HG03103 (cell line): ENCODE measurements around the gene ENOX1.
"Not testable (repeated sequence)": the region's sequence is repeated elsewhere in the genome, so short reads cannot be mapped to it uniquely, and the experiment has no call there.

Experiments used
- ATAC-seq: cut with Tn5 transposase; IDR thresholded peaks from one replicate; pipeline ENCODE4 v1.9.1; 2021; ENCODE audit warnings: low read depth; ENCODE audit not compliant: unreplicated experiment

The ENOX1 gene

GRCh38 chr13:43441899-43442499, 344.8 kb downstream of the ENOX1 start:
- ATAC-seq: no peak

GRCh38 chr13:43441464-43441863, 345.3 kb downstream of the ENOX1 start:
- ATAC-seq: no peak

GRCh38 chr13:43434191-43434590, 352.6 kb downstream of the ENOX1 start:
- ATAC-seq: no peak

- ATAC-seq: no peak
These were observed 353.1 kb downstream of the ENOX1 start for GRCh38 chr13:43433691-43434141.

- no peak for ATAC-seq
These were observed 353.8 kb downstream of the ENOX1 start for GRCh38 chr13:43432958-43433357.

- ATAC-seq: no peak
These were observed 354.9 kb downstream of the ENOX1 start for GRCh38 chr13:43431841-43432240.

GRCh38 chr13:43431290-43431716, 355.5 kb downstream of the ENOX1 start:
- no peak for ATAC-seq

GRCh38 chr13:43428545-43429296, 358.1 kb downstream of the ENOX1 start:
- ATAC-seq: no peak

- no peak for ATAC-seq
These were observed 360.4 kb downstream of the ENOX1 start for GRCh38 chr13:43426355-43426754.

GRCh38 chr13:43425234-43425633, 361.5 kb downstream of the ENOX1 start:
- no peak for ATAC-seq

GRCh38 chr13:43424412-43424811, 362.4 kb downstream of the ENOX1 start:
- ATAC-seq: no peak

- ATAC-seq: no peak
These were observed 364.7 kb downstream of the ENOX1 start for GRCh38 chr13:43422116-43422515.

GRCh38 chr13:43416842-43417241, 369.9 kb downstream of the ENOX1 start:
- not testable (repeated sequence) for ATAC-seq

GRCh38 chr13:43416408-43416807, 370.4 kb downstream of the ENOX1 start:
- not testable (repeated sequence) for ATAC-seq

- not testable (repeated sequence) for ATAC-seq
These were observed 370.8 kb downstream of the ENOX1 start for GRCh38 chr13:43415903-43416391.

- ATAC-seq: no peak
These were observed 372.7 kb downstream of the ENOX1 start for GRCh38 chr13:43414111-43414510.

GRCh38 chr13:43411741-43412140, 375.0 kb downstream of the ENOX1 start:
- ATAC-seq: no peak

GRCh38 chr13:43411211-43411610, 375.6 kb downstream of the ENOX1 start:
- no peak for ATAC-seq

GRCh38 chr13:43408274-43408673, 378.5 kb downstream of the ENOX1 start:
- no peak for ATAC-seq

GRCh38 chr13:43407023-43407581, 379.7 kb downstream of the ENOX1 start:
- no peak for ATAC-seq

- ATAC-seq: no peak
These were observed 381.3 kb downstream of the ENOX1 start for GRCh38 chr13:43405457-43405856.

GRCh38 chr13:43402380-43402779, 384.4 kb downstream of the ENOX1 start:
- no peak for ATAC-seq
